C4-2B (cell line): ENCODE data around the gene ASH1L.
A peak's percentile ranks its signal among the peaks of the same experiment; 100 is the strongest.
"Not testable (repeated sequence)": the region's sequence is repeated elsewhere in the genome, so short reads cannot be mapped to it uniquely, and the experiment has no call there.

Source experiments
- H3K27ac ChIP-seq: fragments of 450-650 bp; 2 replicates; pipeline ENCODE4 v1.5.1; 2017
- ZFX ChIP-seq: fragments of 450-650 bp; IDR thresholded peaks from 2 replicates; pipeline ENCODE4 v1.6.1; 2017
- TF ChIP-seq, protein P1 (sequence below): fragments of 450-650 bp; conservative IDR thresholded peaks from 2 replicates; pipeline ENCODE4 v1.5.1; 2017; ENCODE audit warnings: mild to moderate bottlenecking

Gene ASH1L

GRCh38 chr1:155596864-155597263, 34.3 kb upstream of the ASH1L start:
- H3K27ac ChIP-seq, result no peak overlapping the region
- TF ChIP-seq, protein P1, sequence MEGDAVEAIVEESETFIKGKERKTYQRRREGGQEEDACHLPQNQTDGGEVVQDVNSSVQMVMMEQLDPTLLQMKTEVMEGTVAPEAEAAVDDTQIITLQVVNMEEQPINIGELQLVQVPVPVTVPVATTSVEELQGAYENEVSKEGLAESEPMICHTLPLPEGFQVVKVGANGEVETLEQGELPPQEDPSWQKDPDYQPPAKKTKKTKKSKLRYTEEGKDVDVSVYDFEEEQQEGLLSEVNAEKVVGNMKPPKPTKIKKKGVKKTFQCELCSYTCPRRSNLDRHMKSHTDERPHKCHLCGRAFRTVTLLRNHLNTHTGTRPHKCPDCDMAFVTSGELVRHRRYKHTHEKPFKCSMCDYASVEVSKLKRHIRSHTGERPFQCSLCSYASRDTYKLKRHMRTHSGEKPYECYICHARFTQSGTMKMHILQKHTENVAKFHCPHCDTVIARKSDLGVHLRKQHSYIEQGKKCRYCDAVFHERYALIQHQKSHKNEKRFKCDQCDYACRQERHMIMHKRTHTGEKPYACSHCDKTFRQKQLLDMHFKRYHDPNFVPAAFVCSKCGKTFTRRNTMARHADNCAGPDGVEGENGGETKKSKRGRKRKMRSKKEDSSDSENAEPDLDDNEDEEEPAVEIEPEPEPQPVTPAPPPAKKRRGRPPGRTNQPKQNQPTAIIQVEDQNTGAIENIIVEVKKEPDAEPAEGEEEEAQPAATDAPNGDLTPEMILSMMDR, result no peak
- no peak for TF ChIP-seq ZFX

DNA sequence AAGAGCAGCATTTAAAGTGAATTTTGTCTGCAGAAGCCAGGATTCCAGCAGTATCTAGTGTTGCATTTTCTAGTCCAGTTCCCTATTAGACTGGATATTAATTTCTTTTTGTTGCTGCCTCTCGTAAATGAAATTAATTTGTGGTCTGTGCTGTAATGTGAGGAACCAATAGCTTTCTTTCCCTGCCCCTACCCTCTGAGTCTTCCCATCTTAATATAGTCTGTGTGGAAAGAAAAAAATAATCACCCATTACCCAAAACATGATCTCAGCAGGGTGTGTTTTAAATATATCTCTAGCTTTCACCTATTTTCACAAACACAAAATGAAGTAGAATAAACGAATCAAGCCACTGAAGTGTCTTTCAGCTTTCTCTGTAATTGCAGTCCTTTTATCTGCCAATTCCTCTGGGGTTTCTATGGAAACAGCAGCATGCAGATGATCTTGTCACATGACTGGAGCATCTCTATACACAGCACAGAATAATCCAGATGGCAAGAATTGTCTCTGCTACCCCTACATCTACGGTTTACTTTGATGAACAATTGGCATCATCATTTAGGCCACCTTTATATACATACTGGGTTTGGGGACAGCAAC, 33.4 kb upstream of the ASH1L start:
- H3K27ac ChIP-seq, result not testable (repeated sequence)

GRCh38 chr1:155591770-155592169, 29.2 kb upstream of the ASH1L start:
- TF ChIP-seq, protein P1, result no peak; the same call in 1 of the 2 replicates
- TF ChIP-seq ZFX, result no peak

DNA sequence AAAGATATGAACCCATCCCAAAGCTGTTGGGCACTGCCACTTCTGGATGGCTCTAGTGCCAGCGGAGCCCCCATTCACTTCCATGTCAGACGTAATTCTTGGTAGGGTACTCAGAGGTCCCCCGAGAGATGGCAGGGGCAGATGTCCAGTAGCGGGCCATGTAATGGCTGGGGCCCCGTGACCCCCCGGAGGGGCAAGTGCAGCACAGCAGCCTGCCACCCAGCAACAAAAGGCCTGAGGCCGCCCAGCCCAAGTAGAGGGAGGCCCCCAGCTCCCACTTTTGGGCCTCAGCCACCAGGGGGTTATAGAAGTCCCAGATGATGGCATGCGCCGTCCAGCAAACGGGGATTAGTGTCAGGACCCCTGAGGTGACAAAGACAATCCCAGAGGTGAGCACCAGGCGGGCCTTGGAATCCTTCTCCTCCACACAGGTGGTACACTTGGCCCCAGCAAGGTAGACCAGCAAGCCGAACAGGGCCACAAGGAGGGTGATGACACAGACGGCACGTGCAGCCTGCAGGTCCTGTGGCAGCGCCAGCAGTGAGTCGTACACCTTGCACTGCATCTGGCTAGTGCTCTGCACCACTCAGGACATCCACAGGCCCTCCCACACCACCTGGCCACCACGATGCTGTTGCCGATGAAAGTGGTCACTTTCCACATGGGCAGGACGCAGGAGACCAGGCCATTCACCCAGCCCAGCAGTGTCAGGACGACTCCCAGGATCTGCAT, 28.1 kb upstream of the ASH1L start:
- not testable (repeated sequence) for H3K27ac ChIP-seq

More at GRCh38 chr1:155591770-155592169, 29.2 kb upstream of the ASH1L start:
- H3K27ac ChIP-seq, result no peak overlapping the region

GRCh38 chr1:155589282-155589681, 26.7 kb upstream of the ASH1L start:
- H3K27ac ChIP-seq, result not testable (repeated sequence)

GRCh38 chr1:155583846-155584245, 21.2 kb upstream of the ASH1L start:
- H3K27ac ChIP-seq, result not testable (repeated sequence)

- H3K27ac ChIP-seq, result not testable (repeated sequence)
These were observed 13.0 kb upstream of the ASH1L start for GRCh38 chr1:155575608-155576007.

GRCh38 chr1:155574077-155574476, 11.5 kb upstream of the ASH1L start:
- TF ChIP-seq, protein P1, result no peak
- H3K27ac ChIP-seq, result no peak overlapping the region

- TF ChIP-seq ZFX, result no peak
- TF ChIP-seq, protein P1, result no peak
- no peak overlapping the region for H3K27ac ChIP-seq
These were observed 8.0 kb upstream of the ASH1L start for GRCh38 chr1:155570593-155570990.

- no peak for TF ChIP-seq ZFX
- TF ChIP-seq, protein P1, result no peak
- H3K27ac ChIP-seq, result no peak overlapping the region
These were observed 7.5 kb upstream of the ASH1L start for GRCh38 chr1:155569988-155570592.

- H3K27ac ChIP-seq, result peak overlapping the region; percentile 91
These were observed 897 bp upstream of the ASH1L start for GRCh38 chr1:155563377-155564022.

GRCh38 chr1:155561779-155562580, 623 bp downstream of the ASH1L start:
- H3K27ac ChIP-seq, result peak overlapping the region; percentile 91
